HG03520 (cell line): Measurements from ENCODE around the gene CARD10.
A peak's percentile ranks its signal among the peaks of the same experiment; 100 is the strongest.

Experiments used
- ATAC-seq: cut with Tn5 transposase; IDR thresholded peaks from one replicate; pipeline ENCODE4 v1.9.1; 2021; ENCODE audit warnings: mild to moderate bottlenecking, moderate library complexity; ENCODE audit not compliant: unreplicated experiment

The CARD10 gene

GRCh38 chr22:37488337-37489135, 30.7 kb downstream of the CARD10 start:
- ATAC-seq = no peak

DNA sequence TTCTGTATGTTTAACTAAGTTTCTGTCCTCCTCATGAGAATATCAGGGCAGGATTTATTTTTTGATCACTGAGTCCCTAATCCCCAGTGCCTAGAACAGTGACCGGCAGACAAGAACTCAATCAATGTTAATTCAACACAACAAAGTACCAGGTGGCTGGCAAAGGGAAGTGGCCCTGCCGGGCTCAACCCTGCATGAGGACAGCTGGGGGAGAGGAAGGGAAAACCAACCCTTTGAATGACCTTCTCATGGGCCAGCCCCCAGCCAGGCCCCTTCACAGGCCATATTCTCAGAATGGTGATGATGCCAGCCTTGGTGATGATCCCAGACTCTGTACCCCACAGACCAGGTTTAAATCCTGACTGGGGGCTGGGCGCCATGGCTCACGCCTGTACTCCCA, 31.6 kb downstream of the CARD10 start:
- ATAC-seq = no peak

- no peak for ATAC-seq
Measured at GRCh38 chr22:37487129-37487528, 32.1 kb downstream of the CARD10 start.

- ATAC-seq = peak; percentile 54
Measured at GRCh38 chr22:37486224-37486845, 32.9 kb downstream of the CARD10 start, which contains the start of gene MFNG. Gene MFNG (minus strand): TSS chr22:37486384. CDS start chr22:37486177, 207 bp downstream.

GRCh38 chr22:37485395-37486223, 33.6 kb downstream of the CARD10 start:
- ATAC-seq = peak; percentile 8

DNA sequence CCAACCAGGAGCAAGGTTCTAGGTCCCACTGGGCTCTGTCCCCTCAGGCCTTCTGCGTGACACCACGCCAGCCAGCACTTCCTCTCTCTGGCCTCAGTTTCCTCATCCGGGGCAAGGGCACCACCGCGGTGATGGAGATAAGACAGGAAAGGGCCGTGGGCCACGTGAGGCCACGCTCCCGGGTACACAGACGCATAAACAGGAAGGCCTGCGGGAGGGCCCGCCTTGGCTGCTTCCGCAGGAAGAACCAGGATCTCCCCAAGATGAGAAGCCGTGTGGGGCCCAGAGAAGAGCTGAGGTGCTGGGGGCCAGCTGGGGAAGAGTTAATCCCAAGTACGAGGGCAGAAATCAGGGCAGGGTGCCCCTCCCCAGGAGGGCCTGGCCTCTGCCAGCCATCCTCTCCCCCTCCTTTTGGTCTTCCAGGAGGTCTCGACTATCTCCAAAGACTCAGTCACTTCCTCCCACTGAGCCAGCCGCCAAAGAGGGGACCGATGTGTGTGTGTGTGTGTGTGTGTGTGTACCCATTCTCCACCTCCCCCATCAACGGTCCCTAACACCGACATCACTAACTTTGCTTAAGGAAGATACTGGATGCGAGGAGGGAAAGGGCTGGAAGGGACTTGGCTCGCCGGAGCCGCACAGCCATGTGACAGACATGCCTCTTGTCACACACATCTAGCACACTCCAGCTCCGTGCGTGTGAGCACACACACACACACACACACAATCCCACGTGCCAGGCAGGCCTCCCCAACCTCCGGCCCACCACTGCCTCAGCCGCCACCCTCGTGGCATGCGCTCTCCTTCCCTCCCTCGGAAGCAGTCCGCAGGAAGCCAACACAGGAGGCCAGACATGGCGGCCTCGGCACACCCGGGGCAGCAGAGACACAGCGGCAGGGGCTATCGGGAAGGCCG, 34.5 kb downstream of the CARD10 start:
- no peak for ATAC-seq

- no peak for ATAC-seq
Measured at GRCh38 chr22:37483050-37483449, 36.2 kb downstream of the CARD10 start.

DNA sequence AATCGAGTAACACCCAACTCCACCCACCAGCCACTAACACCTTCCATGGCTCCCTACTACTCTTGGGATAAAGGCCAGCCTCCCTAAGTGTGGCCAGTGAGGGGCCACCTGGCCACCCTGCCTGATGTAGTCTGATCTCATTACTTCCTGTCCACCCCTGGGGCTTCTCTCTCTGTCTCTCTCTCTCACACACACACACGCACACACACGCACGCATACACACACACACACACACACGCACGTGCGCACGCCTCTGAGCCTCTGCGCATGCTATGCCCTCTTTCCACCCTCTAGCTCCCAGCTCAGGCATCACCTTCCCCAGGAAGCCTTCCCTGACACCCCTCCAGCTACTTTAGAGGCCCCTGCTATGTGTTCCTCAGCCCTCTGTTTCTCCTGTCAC, 37.0 kb downstream of the CARD10 start:
- no peak for ATAC-seq

GRCh38 chr22:37481347-37481907, 37.8 kb downstream of the CARD10 start:
- ATAC-seq = no peak

GRCh38 chr22:37480387-37481346, 38.5 kb downstream of the CARD10 start:
- ATAC-seq = no peak

DNA sequence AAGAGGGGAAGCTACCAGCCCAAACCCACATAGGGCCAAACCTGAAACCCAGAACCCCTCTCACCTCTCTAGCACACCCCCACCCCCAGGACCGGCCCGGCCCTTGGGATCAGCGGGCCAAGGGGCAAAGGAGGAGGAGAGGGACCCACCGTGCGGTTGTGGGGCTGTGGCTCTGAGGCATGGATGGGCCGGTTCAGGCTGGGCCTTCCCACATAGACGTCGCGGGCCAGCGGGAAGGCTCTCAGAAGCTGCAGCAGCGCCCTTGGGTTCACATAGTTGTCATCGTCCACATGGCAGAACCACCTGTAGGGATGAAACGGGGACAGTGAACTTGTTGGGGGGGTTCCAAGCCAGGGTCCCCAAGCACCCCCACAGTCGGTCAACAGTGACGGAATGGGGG, 40.0 kb downstream of the CARD10 start:
- no peak for ATAC-seq

GRCh38 chr22:37476389-37477329, 42.6 kb downstream of the CARD10 start:
- no peak for ATAC-seq

DNA sequence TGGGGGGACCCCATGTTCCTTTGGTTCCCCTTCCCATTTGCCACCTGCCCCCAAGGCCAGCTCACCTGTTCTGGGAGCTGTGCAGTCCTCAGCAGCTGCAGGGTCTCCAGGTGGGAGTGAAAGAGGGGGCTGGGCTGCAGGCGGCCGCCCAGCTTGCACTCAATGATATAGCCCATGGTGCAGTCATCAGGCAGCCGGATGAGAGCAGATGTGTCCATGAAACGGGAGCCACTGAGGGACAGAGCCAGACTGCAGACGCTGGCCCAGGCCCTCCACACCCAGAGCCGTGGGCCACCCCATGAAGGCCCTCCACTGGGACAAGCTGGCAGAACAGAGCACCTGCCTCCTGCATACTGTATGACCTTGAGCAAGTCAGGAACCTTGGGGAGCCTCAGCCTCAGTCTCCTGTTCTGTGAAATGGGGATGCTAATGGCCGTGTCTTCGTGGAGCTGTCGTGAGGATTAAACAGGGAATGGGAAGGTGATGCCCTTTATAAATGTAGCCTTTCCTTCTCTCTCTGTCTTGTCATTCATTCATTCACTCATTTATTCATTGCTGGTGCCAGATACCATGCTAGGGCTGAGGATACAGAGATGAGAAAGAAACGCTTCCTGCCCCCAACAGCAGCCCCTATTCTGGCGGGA, 44.6 kb downstream of the CARD10 start:
- ATAC-seq = no peak

DNA sequence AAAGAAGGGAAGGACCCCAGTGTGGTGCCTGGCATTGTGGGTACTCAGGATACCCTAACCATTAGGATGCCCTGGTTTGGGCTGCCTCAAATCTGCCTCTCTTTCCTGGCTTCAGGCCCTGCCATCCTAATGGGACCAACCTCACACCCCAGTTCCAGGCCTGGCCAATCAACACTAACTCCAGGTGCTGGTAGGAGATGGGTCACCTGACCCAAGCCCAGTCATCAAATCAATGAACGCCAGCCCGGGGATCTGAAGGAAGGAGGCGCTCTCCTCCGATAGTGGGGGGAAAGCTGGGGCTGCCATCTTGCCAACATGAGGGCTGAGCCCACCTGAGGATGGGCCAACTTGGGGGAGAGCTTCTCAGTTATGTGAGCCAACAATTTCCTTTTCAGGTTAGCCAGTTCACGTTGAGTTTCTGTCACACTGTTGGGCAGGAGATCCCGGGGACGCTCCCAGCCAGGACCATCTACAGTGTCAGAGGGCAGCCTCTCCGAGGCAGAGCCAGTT, 45.7 kb downstream of the CARD10 start:
- ATAC-seq = no peak

- ATAC-seq = no peak
Measured at GRCh38 chr22:37472418-37473006, 46.7 kb downstream of the CARD10 start.

GRCh38 chr22:37471727-37472417, 47.3 kb downstream of the CARD10 start:
- ATAC-seq = no peak
